HG02571 (cell line): ENCODE results near the gene PDLIM5.
"Not testable (repeated sequence)": the region's sequence is repeated elsewhere in the genome, so short reads cannot be mapped to it uniquely, and the experiment has no call there.

ENCODE experiments used
- ATAC-seq: cut with Tn5 transposase; IDR thresholded peaks from one replicate; pipeline ENCODE4 v1.9.1; 2021; ENCODE audit warnings: mild to moderate bottlenecking, moderate library complexity; ENCODE audit not compliant: unreplicated experiment

PDLIM5 gene

DNA sequence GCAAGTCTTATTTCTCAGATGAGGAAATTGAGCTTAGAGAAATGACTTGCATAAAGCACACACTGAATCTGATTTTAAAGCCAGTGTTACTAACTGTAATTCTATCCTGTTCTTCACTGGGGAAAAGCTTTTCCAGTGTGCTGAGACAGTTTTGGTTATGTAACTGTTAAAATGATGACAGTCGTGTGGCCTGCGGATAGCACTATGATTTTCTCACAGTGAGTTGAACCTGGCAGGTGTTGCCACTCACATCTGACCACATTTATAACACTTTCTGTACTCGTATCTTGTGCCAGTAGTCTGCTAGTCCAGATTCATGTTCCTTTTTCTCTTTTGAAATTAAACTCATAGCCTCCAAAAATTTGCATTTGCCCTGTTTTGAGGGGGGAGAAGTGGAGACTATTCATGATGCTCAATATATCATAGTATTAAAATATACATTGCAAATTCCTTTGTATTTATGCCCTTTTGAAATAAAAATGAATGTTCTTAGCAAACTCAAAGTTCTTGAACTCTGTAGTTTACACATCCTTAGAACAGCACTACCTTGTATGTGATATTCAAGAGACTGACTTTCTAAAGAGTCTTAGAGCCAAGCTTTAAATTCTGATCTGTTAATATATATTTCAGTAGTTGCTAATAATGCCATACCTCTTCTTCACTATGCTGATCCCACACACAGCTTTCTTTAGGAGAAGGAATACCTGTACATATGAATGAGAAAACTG is 132.3 kb downstream of the PDLIM5 start:
- ATAC-seq, result no peak

DNA sequence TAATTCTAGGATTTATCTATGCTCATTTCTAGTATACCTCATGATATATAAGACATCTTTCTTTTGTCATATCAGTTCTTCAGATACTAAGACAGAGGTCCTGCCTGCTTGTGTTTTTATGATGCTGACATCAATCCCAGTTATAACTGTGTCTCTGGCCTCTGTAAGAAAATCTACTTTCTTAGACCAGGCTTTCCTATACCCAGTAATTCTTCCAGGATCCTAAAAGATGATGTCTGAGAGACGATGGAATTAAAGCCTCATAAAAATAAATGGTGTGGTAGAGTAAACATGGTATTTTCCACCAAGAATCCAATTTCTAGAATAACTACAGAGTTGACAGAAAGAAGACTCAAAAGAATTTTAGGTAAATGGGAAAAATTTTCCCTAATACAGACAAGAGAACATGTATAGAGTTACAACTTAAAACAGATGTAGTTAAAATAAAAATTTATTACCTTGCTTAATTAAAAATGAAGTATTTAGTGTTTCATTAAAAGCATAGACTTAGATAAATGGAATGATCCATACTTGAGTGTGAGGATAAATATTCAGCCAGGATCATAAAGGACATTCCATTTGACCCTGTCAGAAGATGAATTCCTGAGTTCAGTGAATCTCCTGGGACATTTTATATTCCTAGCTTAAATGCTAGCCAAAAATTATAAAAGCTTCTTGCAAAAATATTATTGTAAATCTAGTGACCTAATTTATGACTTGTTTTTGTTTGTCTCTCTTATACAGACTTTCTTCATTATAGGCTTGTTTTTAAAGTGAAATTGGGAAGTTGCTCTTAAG is 137.4 kb downstream of the PDLIM5 start:
- ATAC-seq, result no peak

DNA sequence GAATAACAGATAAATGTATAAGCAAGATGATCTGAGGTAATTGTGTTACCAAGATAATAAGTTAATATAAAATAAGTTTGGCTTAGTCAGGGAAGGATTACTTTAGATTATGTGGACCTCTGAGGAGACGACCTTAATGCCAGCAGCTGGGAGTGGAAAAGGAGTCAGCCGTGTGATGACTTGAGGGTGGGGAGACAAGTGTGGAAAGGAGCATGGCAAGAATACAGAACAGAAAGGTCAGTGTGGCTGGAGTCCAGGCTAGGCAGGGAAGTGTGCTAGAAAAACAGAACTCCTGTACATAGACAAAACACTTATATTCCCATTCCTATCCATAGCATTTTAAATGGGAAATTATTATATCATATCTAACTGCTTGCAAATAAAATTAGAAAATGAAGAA is 138.8 kb downstream of the PDLIM5 start:
- ATAC-seq, result no peak

DNA sequence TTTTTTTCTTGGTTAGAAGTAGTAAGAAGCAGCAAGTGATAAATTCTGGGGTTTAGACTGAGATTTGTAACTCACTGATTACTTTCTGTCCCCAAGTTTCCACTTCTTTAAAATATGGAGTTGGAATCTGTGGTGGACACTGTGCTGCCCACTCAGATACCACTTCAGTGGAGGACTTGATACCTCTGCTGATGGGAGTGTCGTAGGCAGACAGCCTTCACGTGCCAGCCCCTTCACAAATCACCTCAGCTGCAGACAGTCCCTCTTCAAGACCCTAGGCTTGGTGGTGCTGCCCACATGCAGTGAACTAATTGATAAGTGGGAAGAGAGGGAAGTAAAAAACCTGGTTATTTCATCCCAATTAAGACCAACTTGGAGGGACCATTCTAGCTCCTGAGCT is 139.5 kb downstream of the PDLIM5 start:
- ATAC-seq, result no peak

DNA sequence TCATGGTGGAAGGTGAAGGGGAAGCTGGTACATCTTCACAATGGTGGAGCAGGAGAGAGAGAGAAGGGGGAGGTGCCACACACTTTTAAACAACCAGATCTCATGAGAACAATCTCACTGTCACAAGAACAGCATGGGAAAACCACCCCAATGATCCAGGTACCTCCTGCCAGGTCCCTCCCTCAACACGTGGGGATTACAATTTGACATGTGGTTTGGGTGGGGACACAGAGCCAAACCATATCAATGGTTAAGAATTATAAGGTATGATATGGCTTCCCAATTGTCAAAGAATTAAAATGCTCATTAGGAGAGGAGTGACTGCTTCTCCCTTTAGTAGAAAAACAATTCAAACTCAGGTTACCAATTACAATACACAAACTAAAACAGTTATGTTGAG is 143.3 kb downstream of the PDLIM5 start:
- ATAC-seq, result no peak

DNA sequence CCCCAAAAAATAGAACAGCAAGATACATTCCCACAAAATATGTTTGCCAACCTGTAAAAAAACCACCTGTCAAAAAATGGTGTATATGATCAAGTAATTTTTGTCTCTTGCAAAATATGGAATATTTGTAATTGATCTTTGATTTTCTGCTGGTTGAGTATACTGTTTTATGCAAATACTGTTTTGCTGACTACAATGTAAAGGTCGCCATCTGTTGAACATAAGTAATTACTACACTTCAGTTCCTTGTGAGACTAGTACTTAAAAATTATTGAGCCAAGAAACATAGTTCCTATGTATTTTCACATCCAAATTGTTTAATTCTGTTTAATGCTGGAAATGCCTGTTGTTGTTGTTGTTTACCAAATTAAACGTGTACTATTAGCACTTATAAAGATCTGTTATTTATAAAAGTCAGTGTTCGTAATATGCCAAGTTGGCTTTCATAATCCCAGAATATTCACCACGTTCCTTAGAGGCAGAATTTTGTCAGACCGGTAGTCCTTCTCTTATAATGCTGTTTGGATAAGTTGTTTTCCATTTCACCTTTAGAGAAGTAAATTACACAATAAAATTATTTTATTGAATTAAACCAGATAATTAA is 144.2 kb downstream of the PDLIM5 start:
- peak; percentile 76 for ATAC-seq

DNA sequence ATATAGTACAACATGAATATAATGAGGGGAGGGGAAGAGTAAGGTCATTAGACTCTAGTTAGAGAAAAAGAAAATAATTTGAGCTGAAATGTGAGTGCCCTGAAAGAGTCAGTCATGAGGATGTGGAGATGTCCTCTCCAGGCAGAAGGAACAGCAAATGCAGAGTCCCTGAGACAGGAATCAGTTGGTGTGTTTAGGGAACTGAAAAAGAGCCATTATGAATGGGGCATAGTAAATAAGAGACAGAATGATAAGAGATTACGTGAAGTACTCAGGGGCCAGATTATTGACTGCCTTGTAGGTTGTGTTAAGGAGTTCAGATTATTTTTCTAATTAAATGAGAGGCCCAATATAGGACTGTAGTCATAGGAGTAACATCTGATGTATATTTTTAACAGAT is 147.0 kb downstream of the PDLIM5 start:
- ATAC-seq, result no peak

DNA sequence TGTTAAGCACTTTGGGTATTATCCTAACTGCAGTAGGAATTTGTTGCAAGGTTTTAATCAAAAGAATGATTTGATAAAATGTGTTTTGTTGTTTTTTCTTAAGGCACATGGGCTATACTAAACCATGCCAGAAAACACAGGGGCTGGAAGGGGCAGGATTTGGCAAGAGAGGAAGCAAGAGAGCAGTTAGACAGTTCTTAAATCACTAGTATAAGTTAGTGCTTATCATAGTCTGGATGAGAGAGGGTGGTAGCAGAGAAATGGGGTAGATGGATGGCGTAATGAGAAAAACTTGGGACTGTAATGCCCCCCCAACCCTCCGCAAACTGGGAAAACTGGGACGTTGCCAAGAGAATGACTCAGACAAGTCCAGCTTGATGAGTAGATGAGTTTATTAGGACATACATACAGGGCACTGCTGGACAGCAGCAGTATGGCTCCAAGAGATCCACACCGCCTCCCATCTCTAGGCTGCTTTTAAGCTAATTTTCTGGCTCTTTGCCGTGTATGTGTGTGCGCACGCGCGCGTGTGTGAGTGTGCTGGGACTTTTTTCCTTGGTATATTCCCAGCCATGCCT is 151.5 kb downstream of the PDLIM5 start:
- no peak for ATAC-seq

DNA sequence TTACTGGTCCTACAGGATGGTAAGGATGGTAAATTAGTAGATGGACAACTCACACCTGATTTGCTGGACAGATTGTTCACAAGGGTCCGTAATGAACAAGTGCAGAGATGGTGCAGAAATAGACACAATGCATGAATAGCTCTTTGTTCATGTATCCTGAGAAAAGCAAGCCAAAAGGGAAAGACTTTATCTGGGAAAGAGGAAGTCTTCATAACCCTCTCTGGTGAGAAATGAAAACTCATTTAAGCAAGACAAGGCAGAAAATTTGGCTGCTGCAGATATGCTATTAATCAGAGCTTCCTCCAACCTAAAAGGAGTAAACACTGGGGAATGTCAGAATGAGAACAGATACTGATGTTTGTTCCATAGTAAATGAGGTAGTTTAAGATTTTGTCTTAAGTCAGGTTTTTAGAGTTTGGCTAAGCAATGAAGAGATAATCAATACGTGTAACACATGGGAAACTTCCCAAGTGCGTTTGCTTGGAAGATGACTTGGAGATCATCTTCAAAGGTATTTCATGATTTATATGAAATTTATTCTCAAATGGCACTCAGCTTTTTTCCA is 153.6 kb downstream of the PDLIM5 start:
- ATAC-seq, result no peak

DNA sequence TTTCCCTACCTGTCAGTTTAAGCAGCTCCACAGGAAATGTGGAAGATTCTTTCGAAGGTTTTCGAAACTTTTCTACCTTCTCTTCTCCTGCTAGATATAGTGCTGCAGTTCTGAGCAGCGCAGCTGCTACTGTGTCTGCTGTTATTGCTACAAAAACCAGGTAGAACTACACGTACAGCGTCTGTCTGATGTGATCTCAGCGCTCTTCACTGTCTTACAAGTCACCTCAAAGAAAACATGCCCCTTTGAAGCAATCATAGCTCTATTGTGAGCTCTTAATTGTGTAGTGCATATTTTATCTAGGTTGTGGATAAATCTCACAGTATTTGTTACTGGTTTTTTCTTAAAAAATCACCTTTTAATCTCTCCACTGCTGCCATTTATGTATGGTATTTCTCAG is 158.4 kb downstream of the PDLIM5 start:
- ATAC-seq, result no peak

DNA sequence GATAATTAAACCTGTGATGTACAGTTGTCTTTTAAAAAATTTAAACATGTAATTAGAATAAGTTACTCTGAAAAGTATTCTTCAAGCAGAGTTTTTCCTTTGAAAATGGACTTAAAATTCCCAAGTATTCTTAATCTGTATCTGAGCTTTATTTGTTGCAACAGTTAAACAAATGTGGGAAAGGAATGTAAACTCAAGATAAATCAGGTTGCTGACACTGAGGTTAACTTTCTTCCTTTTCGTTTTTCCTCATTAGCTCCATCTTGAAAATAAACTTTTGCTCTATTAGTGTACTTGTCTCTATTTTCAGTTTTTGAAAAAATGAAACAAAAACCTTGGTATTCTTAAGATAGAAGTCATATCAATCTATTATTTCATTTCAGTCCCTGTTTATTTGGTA is 161.5 kb downstream of the PDLIM5 start:
- ATAC-seq, result no peak

DNA sequence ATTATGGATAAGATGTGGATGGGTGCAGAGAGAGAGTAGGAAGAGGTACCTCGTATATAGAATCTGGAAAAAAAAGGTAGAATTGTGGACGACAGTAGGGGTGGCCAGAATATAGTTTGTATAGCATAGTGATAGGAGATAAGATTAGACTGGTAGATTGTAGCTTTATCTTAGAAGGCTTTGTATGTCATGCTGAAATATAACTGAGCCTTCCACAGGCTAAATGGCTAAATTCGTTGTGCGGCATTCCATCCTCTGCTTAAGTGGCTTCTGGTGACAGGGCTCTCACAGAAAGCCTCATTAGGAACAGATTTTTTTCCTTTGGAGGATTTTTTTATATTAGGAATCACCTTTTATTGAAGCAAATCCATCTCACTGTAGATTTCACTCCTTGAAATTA is 163.7 kb downstream of the PDLIM5 start:
- no peak for ATAC-seq

DNA sequence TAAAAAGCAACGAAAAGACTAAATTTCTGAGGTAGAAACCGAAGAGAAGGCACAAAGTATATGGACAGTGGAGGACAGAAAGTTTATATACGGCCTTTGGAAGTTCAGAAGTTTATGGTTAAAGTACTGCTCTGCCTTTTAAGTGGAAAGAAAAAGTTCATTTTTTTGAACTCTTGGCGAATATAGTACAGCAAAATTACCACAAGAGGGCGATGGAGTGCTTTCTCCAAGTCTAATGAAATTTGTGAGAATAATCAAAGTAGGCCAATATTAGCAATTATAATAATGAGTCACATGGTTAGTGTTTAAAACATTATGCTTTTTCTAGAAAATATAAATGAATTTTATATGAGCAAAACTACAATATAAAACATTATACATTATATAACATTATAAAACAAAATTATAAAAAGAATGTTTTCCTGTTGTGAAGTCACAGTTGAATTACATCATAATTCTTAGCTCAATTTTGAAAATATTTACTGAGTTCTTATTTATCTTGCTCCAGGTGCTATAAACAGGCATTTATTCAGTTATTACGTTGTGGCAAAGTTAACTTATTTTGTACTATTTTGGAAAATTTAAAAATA is 169.8 kb downstream of the PDLIM5 start:
- ATAC-seq, result no peak

DNA sequence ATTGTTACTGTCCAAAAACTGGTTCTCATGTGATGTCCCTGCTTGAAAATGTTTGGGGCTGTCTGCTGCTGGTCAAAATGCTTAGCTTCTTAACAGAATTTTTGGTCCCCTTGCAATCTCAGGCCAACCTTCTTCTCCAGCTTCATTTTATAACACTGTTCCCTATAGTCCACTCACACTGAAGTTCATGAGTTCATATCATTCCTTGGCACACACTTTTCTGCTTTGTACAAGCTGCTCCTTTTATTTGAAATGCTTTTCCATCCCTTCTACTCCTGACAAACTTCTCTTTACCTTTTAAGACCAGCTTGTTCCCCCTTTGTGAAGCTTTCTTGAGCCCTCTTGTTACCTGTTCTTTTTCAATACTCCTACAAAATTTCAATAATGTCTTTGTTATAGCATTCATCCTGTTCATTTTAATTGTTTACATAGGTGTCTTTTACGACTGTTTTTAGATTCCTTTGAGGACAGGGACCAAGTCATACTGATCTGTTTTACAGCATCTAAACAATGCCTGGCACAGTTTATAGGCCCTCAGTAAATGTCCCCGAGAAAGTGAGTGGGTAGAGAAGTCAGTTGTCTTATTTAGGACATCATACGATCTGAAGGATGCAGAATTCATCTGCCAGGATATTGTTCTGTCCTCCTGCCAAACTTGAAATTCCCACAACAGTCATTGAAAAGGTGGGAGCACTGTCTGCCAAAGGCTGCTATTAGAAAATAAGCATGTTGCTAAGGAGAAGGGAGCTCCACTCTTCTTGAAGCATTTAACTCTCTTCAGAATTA is 171.6 kb downstream of the PDLIM5 start:
- ATAC-seq, result no peak

DNA sequence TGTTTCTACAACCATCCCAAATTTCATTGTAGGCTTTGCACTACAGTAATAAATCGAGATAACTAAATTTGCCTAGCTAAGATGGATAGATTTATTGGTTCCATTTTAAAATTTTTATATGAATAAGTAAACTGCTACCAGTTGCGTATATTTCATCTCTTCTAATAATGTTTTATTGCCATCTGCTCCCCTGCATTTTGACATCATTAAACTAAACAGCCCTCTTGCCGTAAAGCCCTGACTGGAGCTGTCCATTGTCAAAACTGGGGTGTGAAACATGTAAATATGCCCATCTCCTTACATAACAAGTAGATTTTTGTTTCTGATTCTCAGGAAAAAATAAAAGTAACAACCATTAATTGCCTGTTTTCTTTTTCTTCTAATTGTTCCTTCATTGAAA is 175.2 kb downstream of the PDLIM5 start:
- no peak for ATAC-seq

DNA sequence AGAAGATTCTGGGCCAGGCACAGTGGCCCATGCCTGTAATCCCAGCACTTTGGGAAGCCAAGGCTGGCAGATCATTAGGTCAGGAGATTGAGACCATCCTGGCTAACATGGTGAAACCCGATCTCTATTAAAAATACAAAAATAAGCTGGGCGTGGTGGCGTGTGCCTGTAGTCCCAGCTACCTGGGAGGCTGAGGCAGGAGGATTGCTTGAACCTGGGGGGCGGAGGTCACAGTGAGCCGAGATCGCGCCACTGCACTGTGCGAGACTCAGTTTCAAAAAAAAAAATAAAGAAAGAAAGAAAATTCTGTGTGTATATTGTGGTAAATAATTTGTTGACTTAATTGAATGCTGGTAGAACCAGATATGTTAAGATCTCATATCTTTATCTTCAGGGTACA is 177.3 kb downstream of the PDLIM5 start:
- ATAC-seq, result not testable (repeated sequence)

DNA sequence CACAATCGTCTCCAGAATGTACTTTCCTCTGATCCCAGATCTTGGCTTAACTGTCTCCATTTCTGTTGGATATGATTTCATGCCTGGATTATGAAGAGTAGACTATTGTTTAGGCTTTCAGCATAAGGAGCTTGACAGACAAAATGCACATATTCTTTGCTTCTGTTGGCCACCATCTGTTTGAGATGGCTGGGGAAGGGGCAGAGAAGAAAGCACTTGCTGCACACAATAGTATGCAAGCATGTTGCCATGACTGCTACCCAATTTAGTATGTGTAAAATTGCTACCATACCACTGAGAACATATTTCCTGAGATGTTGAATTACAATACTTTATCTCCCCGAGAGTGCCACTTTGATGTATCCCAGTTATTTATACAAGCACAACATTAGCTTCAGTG is 178.1 kb downstream of the PDLIM5 start:
- ATAC-seq, result no peak

DNA sequence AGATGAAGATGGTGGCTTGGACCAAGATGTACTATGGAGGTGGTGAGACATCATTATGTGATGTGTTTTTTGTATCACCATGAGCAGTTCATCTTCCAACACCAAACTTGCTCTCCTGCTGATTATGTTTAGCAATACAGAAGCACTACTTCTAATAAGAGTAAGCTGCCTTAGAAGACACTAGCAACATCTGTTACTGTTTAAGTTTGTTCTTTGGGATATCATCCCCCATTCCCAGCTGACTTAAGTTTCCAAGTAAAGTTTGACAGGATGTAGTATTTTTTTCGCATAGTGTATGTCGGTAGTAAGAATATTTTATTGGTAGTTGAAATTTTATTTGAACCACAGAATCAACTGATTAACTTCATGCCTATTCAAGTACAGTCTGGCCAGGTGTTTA is 182.5 kb downstream of the PDLIM5 start:
- ATAC-seq, result no peak

DNA sequence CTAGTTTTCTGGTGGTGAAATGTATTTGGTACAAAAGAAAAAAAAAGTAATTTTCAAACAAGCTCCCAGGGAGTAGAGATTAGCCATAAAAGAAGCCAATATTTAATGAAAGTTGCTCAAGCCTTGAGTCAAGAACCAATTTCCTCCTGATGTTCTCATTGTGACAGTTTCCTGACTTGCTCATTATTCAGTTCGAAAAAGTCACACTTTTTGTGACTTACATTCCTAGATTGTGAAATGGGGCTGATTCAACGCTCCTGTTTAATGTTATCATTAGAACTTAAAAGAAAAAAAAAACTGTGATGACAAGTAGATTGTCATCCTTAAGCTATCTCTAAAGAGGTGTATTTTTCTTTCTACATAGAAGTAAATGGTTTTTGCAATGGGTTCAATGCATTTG is 183.4 kb downstream of the PDLIM5 start:
- no peak for ATAC-seq

DNA sequence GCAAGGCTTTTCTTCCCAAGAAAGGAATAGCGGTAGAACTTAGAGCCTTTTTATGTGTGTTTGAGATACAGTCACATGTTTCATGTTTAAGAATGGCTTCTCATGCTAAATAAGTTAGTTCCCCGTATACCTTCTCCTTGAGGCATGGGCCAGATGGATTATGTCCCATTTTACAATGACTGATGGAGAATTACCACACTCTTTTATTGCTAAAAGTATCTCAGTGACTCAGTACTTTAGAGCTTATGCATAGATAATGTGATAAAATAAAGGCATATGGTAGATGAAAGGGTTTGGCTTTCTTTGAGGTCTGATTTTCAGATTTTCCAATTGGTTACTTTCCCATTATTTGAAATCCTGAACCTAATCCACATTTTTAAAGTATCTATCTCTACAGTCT is 184.3 kb downstream of the PDLIM5 start:
- no peak for ATAC-seq
